Stimulated activated CD8-positive, alpha-beta memory T cell treated with anti-CD3 and anti-CD28 coated beads, Interleukin-12 subunit alpha, Interleukin-12 subunit beta, amount 100 ng/mL, for 1 hour (primary cell): ENCODE results near the gene HS2ST1.
"Not testable (repeated sequence)": the region's sequence is repeated elsewhere in the genome, so short reads cannot be mapped to it uniquely, and the experiment has no call there.

Experiments used
- DNase-seq: peaks from one replicate; pipeline ENCODE4 v3.0.0-alpha.2; 2020; ENCODE audit warnings: low read depth

HS2ST1 gene

GRCh38 chr1:86925742-86926141 is 11.3 kb downstream of the HS2ST1 start:
- DNase-seq: no peak

DNA sequence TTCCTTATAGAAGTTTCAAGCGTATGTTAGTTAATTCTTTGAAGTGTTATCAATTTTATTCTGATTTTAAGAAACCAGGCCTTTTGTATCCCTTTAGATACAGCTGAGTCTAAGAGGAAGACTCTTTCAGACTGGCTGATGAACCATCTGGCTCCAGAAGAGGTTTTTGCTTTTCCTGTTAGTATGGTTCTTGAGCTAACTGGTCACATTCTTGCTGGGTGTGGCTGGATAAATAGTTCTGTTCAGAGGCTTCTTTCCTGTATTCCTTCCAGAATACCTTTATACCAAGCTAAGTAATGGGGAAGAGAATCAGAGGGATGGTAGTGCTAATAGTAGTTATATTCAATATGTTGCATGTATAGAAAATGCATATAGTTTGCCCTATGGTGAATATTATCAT is 12.4 kb downstream of the HS2ST1 start:
- no peak for DNase-seq

DNA sequence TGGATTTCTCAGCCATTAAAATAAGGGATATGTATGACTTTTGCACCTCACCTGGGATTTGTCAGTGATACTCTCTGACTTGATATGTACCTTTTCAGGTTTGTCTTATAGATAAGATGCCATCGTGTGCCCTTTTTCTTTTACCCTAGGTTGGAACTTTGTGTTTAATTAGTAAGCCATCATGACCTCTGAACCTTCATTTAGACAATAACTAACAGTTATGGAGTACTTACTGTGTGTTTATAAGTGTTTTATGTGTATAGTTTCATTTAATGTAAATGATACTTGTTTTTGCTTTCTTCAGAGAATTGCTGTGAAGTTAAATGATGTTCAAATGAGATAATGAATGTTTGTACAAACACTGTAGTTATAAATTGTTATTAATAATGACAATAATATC is 14.4 kb downstream of the HS2ST1 start:
- DNase-seq: no peak

- DNase-seq: no peak
These were observed 18.6 kb downstream of the HS2ST1 start for GRCh38 chr1:86933051-86933450.

DNA sequence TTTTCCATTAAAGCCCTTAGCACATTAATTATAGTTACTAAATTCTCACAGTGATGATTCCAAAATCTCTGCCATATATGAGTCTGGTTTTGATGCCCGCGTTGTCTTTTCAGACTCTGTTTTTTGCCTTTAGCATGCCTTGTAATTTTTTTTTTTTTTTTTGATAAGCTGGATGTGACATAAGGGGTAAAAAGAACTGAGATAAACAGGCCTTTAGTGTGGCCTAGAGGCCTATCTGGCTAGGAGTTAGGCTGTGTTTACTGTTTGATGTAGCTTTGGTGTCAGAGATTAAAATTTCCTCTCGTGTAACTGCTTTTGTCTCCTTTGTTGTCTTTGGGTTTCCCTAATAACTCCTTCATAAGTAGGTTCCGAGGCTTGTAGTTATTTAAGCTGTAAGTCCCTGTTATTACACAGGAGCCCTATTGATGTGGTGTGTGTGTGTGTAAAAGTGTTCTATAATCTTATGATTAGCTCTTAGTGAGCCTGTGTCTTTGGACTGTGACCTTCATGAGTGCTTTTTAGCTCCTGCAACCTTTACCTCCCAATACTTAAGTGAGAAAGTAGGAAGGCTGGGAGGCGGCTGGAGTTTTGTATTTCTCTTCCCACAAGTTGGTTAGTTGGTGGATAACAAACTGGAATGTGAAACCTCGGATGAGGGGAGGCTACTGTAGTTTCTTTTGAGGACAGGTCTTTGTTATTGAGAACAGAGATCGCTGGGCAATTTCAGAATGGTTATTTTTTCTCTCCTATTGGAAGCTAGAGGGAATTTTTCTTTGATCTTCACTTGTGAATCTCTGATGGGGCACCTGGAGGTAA is 19.3 kb downstream of the HS2ST1 start:
- DNase-seq: no peak

GRCh38 chr1:86938450-86938849 is 24.0 kb downstream of the HS2ST1 start:
- no peak for DNase-seq

DNA sequence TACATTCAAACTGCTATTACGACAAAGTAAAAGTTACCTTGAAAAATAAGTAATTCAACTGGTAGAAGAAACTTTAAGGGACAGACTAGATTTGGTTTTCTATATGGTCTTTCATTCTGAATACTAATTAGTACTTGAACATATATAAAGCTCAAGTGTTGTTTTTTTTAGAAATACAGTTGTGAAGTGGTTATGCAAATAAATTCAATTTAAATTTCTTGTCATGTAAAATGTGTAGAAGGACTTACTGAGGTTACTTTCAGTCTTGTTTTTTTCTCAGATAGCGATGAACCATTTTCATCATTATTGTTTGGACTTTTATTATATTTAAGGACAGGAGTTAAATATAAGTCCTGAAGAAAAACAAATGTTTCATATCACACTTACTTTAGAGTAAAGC is 24.4 kb downstream of the HS2ST1 start:
- DNase-seq: no peak

DNA sequence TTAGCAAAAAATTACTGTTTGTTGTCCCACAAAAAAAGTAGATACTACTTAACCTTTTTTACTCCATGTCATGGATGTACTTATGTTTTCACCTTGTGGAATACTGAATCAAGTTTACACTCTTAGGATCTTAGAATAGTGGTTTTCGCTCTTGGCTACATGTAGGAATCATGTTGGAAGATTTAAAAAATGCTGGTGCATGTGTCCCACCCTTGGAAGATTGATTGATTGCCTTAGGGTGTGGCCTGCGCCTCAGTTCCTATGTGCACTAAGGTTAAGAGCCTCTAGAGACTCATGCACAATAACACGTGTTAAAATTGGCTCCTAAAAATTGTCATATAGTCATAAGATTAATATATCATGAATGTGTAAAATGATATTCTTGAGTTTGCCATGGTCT is 25.0 kb downstream of the HS2ST1 start:
- no peak for DNase-seq

- DNase-seq: no peak
These were observed 26.2 kb downstream of the HS2ST1 start for GRCh38 chr1:86940599-86940998.

- no peak for DNase-seq
These were observed 27.6 kb downstream of the HS2ST1 start for GRCh38 chr1:86942042-86942441.

DNA sequence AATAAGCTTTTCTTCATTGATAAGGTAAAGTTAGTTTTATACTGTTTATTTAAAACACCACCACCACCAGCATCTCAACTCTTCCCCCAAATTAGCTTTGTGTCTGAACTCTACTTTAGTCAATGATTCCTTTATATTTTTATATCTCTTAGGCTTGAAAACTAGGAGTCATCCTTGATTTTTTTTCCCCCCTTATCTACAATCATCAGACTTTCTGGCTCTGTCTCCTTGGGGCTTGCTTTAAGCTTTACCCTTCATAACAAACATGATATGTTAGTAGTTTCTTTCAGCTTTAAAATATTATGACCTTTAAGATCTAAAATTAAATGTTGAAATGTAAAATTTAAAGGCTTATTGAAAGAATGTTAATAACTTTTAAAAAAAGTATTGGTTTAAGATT is 28.3 kb downstream of the HS2ST1 start:
- no peak for DNase-seq

GRCh38 chr1:86948212-86948611 is 33.8 kb downstream of the HS2ST1 start:
- DNase-seq: no peak

DNA sequence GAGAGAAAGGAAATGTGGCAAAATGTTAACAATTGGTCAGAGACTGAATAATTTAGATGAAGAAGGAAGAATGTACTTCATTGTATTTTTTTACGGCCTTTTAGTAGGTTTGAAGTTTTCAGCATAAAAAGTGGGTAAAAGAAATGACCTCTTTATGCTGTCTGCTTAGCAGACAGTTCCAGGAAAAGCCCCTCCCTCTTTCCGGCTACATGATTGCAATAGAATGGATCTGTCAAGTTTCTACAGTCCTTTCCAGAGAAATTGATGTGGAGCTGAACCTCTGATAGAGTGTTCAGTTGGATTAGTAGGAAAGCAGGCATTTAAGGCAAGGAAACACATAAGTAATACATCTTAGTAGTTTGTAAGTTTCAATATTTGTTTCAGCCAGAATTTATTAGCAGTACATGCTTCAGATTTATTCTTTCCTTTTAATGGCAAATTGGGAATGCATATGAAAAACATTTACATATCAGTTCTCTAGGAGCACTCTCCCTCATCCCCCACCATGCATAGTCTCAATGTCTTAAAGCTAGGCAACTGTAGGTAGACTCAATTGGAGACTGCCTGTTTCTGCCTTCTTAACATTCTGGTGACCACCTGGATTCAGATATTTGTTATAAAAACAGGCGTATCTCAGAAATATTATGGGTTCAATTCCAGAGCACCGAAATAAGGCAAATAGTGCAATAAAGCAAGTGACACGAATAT is 36.4 kb downstream of the HS2ST1 start:
- DNase-seq: no peak

DNA sequence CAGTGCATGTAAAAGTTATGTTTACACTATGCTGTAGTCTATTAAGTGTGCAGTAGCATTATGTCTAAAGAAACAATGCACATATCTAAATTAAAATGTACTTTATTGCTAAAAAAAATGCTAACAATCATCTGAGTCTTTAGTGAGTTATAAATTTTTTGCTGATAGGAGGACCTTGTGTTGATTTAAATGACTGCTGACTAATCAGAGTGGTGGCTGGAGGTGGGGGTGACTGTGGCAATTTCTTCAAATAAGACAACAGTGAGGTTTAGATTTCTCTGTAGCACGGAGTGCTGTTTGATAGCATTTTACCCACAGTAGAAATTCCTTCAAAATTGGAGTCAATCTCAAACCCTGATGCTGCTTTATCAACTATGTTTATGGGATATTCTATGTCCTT is 37.0 kb downstream of the HS2ST1 start:
- DNase-seq: no peak

DNA sequence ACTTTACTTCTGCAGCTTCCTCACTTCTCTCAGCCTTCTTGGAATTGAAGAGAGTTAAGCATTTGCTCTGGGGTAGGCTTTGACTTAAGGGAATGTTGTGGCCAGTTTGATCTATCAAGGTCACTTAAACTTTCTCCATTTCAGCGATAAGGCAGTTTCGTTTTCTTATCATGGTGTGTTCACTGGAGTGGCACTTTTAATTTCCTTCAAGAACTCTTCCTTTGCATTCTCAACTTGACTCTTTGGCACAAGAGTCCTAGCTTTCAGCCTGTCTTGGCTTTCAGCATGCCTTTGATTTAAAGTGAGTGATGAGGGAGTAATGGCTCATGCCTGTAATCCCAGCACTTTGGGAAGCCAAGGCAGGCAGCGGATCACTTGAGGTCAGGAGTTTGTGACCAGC is 38.7 kb downstream of the HS2ST1 start:
- DNase-seq: no peak

- no peak for DNase-seq
These were observed 41.2 kb downstream of the HS2ST1 start for GRCh38 chr1:86955678-86956077.

DNA sequence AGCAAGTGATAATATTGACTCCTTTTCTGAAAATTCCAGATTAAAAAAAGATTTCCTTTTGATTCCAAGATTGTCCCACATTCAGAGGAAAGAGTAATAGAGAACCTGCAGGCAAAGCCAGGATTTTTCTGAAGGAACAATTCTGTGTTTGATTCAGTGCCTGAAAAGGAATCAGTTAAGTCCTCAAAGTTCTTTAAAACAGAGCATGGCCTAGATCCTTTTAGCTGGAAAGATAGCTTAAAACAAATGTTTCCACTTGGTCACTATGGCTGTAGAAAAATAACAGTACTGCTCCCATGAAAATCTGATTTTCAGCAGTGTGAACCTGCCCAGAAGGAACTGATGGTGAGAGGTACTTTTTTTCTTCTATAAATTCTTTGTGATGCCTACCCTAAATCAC is 41.8 kb downstream of the HS2ST1 start:
- DNase-seq: no peak

DNA sequence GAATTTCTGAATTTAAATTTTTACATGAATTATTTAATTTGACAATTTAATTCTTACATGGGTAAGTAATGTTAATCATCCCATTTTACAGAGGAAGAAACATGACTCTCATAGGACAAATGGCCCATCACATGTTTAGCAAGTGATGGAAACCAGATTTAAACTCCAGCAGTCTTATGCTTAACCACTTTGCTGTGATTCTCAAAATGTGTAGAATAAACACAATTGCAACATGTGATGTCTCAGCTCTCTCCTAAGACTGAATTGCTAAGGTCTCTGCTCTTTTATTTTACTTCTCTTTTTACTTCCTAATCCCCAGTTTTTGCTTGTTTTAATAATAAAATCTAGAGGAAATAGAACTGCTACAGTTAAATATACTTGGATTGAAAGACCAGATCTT is 42.8 kb downstream of the HS2ST1 start:
- DNase-seq: no peak

DNA sequence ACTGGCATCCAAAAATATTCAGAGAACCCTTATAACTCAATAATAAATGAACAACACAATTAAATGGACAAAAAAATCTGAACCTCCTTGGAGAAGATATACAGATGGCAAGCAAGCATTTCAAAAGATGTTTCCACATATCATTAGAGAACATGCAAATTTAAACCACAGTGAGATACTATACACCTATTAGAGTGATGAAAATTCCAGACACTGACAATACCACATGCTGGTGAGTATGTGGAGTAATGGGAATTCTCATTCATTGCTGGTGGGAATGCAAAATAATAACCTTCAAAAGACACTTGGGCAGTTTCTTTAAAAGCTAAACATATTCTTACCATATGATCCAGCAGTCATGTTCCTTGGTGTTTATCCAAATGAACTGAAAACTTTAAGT is 46.1 kb downstream of the HS2ST1 start:
- no peak for DNase-seq

- not testable (repeated sequence) for DNase-seq
These were observed 49.4 kb downstream of the HS2ST1 start for GRCh38 chr1:86963841-86964240.

- no peak for DNase-seq
These were observed 50.8 kb downstream of the HS2ST1 start for GRCh38 chr1:86965012-86965826.

DNA sequence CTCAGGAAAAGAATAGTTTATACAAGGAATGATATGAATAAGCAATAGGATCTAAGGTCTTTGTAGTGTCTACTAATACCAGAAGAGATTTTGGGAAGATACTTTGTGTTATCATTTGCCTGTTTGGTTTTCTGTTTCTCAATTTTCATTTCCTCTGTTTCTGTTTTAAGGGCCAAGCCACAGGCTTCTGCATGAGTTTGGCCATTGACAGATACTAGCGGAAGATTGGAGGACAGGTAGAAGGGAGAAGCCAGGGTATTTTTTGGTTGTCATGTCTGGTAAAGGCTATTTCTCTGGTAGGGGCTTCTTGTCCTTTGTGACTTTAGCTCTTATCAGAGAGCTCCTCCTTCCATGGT is 51.4 kb downstream of the HS2ST1 start:
- no peak for DNase-seq

- DNase-seq: no peak
These were observed 56.5 kb downstream of the HS2ST1 start for GRCh38 chr1:86970938-86971337.
